Activated CD8-positive, alpha-beta T cell treated with anti-CD3 and anti-CD28 coated beads for 36 hours (primary cell): ENCODE results near the gene STIM2. TPM values are rescaled to one million over a fixed set of nuclear protein-coding genes. Genes with fewer than 3 reads are reported as not detected.

ENCODE experiments used
- ATAC-seq: fragments of 200-7000 bp; cut with Tn5 transposase; one replicate; pipeline ENCODE4 v1.10.0; 2021; ENCODE audit warnings: mild to moderate bottlenecking, moderate library complexity
- CTCF ChIA-PET: fragments of 350-600 bp; sonication (Branson Sonifier 250); formaldehyde crosslinking; loops from one replicate; lab custom pipeline; 2021; ENCODE audit warnings: antibody characterized with exemption; lab: Charles Lee
- POLR2A ChIA-PET: fragments of 350-600 bp; sonication (Branson Sonifier 250); formaldehyde crosslinking; loops from one replicate; lab custom pipeline; 2021; ENCODE audit warnings: antibody characterized with exemption; lab: Charles Lee
- DNase-seq: peaks from one replicate; pipeline ENCODE4 v3.0.0-alpha.2; 2020
- H3K27ac Mint-ChIP-seq: one replicate; pipeline ENCODE4 v1.8.0; 2021; ENCODE audit warnings: mild to moderate bottlenecking, mixed read lengths
- H3K27me3 Mint-ChIP-seq: one replicate; pipeline ENCODE4 v1.8.0; 2021; ENCODE audit warnings: mixed read lengths
- H3K36me3 Mint-ChIP-seq: one replicate; pipeline ENCODE4 v1.8.0; 2021; ENCODE audit warnings: low read depth, mixed read lengths
- H3K4me1 Mint-ChIP-seq: one replicate; pipeline ENCODE4 v1.8.0; 2021; ENCODE audit warnings: low read depth, mixed read lengths
- H3K4me3 Mint-ChIP-seq: one replicate; pipeline ENCODE4 v1.8.0; 2021; ENCODE audit warnings: mild to moderate bottlenecking, moderate library complexity, mixed read lengths
- H3K9me3 Mint-ChIP-seq: one replicate; pipeline ENCODE4 v1.8.0; 2021; ENCODE audit warnings: mixed read lengths
- CTCF ChIP-seq: fragments of 200-600 bp; IDR thresholded peaks from one replicate; pipeline ENCODE4 v1.8.0; 2022; ENCODE audit warnings: antibody characterized with exemption, mild to moderate bottlenecking
- intact Hi-C: fragments of 100-400 bp; cut with micrococcal nuclease; formaldehyde crosslinking; loops from one replicate; pipeline ENCODE4 v1.10.0; 2022
- total RNA-seq, 2 experiments: library from RNA; stranded (reverse); gene quantifications; one replicate each; pipeline ENCODE4 v1.2.3, GENCODE V29; 2021

Gene STIM2
- total RNA-seq, 2 experiments from 2014 or later, result 44.4 to 46.6 TPM

GRCh38 chr4:27020203-27020602, 159.6 kb downstream of the STIM2 start:
- ChIA-PET POLR2A (interaction anchor here (0.9 kb wide), 1 partner anchor 8 kb away, joined by 3 read pairs; no protein-coding TSS in a partner anchor), CTCF (no interaction called here)
- DNase-seq (no peak), ATAC-seq (no peak)
- peaks cover 42% of the 10 kb centered on the region for H3K36me3 Mint-ChIP-seq
- intact Hi-C loops, result no loop called here
- H3K27me3 Mint-ChIP-seq, result no peaks in the 10 kb centered on the region
- no peak overlapping the region for H3K4me3 Mint-ChIP-seq
- H3K4me1 Mint-ChIP-seq, result peaks cover 22% of the 10 kb centered on the region
- no peak for TF ChIP-seq CTCF
- peaks cover 3% of the 10 kb centered on the region for H3K9me3 Mint-ChIP-seq
- no peak overlapping the region for H3K27ac Mint-ChIP-seq

GRCh38 chr4:27020603-27021002, 160.0 kb downstream of the STIM2 start:
- Mint-ChIP-seq H3K4me3 (no peak overlapping the region), H3K27me3 (no peaks in the 10 kb centered on the region), H3K27ac (no peak overlapping the region), H3K36me3 (peaks cover 41% of the 10 kb centered on the region), H3K4me1 (peaks cover 22% of the 10 kb centered on the region), H3K9me3 (peaks cover 3% of the 10 kb centered on the region)
- CTCF ChIA-PET, result no interaction called here
- ATAC-seq (no peak), DNase-seq (no peak)
- TF ChIP-seq CTCF, result no peak
- POLR2A ChIA-PET, result interaction anchor here (0.9 kb wide), 1 partner anchor 8 kb away, joined by 3 read pairs; no protein-coding TSS in a partner anchor
- intact Hi-C loops, result no loop called here

GRCh38 chr4:27022963-27023362, 162.3 kb downstream of the STIM2 start:
- ChIA-PET POLR2A (interaction anchor here (1.0 kb wide), 1 partner anchor 139 kb away, joined by 4 read pairs; no protein-coding TSS in a partner anchor), CTCF (interaction anchor here (1.0 kb wide), 1 partner anchor 14 kb away, joined by 3 read pairs; no protein-coding TSS in a partner anchor)
- Mint-ChIP-seq H3K4me1 (peaks cover 6% of the 10 kb centered on the region), H3K9me3 (no peaks in the 10 kb centered on the region), H3K4me3 (no peak overlapping the region), H3K27ac (no peak overlapping the region), H3K36me3 (peaks cover 22% of the 10 kb centered on the region), H3K27me3 (no peaks in the 10 kb centered on the region)
- intact Hi-C loops, result no loop called here
- DNase-seq, result no peak
- no peak for ATAC-seq
- no peak for TF ChIP-seq CTCF

GRCh38 chr4:27023366-27023765, 162.7 kb downstream of the STIM2 start:
- peaks cover 2% of the 10 kb centered on the region for H3K4me1 Mint-ChIP-seq
- DNase-seq (no peak), ATAC-seq (no peak)
- peaks cover 19% of the 10 kb centered on the region for H3K36me3 Mint-ChIP-seq
- no peaks in the 10 kb centered on the region for H3K27me3 Mint-ChIP-seq
- no peak overlapping the region for H3K27ac Mint-ChIP-seq
- intact Hi-C loops, result no loop called here
- H3K4me3 Mint-ChIP-seq, result no peak overlapping the region
- no peaks in the 10 kb centered on the region for H3K9me3 Mint-ChIP-seq
- POLR2A ChIA-PET, result interaction anchor here (0.6 to 1.0 kb wide), 2 partner anchors 139 to 581 kb away, joined by 3 to 4 read pairs; no protein-coding TSS in a partner anchor
- CTCF ChIA-PET, result interaction anchor here (1.0 kb wide), 1 partner anchor 14 kb away, joined by 3 read pairs; no protein-coding TSS in a partner anchor
- no peak for TF ChIP-seq CTCF

GRCh38 chr4:27024805-27025204, 164.2 kb downstream of the STIM2 start:
- ChIA-PET POLR2A (no interaction called here), CTCF (no interaction called here)
- H3K4me3 Mint-ChIP-seq, result no peak overlapping the region
- intact Hi-C loops, result no loop called here
- no peaks in the 10 kb centered on the region for H3K9me3 Mint-ChIP-seq
- H3K27ac Mint-ChIP-seq, result no peak overlapping the region
- H3K27me3 Mint-ChIP-seq, result no peaks in the 10 kb centered on the region
- ATAC-seq, result no peak
- TF ChIP-seq CTCF, result no peak
- no peak for DNase-seq
- H3K4me1 Mint-ChIP-seq, result no peaks in the 10 kb centered on the region
- peaks cover 14% of the 10 kb centered on the region for H3K36me3 Mint-ChIP-seq
